DOHH2 (cell line): ENCODE data around the gene GANAB.
"Not testable (repeated sequence)": the region's sequence is repeated elsewhere in the genome, so short reads cannot be mapped to it uniquely, and the experiment has no call there.

Source experiments
- EZH2phosphoT487 ChIP-seq: fragments of 200-600 bp; sonication (generic); IDR thresholded peaks from 2 replicates; pipeline ENCODE4 v1.6.1; 2017; ENCODE audit warnings: borderline replicate concordance, mild to moderate bottlenecking, antibody characterized with exemption, low read length, moderate library complexity, mixed read lengths
- TF ChIP-seq, protein P1 (sequence below): fragments of 200-600 bp; sonication (generic); IDR thresholded peaks from one replicate; pipeline ENCODE4 v1.5.1; 2014; ENCODE audit warnings: antibody characterized with exemption, mild to moderate bottlenecking, low read depth, low read length; ENCODE audit not compliant: poor library complexity, severe bottlenecking

DNA sequence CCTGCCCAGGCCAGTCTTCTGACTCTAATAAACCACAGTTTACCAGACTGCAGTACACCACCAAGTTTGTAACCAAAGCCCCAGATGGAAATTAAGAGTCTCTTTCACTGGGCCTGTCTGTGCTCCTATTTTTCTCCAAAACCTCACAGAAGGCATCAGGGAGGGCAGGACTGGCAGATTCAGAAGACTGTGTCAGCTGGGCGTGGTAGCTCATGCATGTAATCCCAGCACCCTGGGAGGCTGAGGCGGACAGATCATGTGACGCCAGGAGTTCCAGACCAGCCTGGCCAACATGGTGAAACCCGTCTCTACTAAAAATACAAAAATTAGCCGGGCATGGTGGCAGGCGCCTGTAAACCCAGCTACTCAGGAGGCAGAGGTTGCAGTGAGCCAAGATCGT is 61.1 kb downstream of the GANAB start:
- not testable (repeated sequence) for TF ChIP-seq EZH2phosphoT487
- TF ChIP-seq, protein P1, sequence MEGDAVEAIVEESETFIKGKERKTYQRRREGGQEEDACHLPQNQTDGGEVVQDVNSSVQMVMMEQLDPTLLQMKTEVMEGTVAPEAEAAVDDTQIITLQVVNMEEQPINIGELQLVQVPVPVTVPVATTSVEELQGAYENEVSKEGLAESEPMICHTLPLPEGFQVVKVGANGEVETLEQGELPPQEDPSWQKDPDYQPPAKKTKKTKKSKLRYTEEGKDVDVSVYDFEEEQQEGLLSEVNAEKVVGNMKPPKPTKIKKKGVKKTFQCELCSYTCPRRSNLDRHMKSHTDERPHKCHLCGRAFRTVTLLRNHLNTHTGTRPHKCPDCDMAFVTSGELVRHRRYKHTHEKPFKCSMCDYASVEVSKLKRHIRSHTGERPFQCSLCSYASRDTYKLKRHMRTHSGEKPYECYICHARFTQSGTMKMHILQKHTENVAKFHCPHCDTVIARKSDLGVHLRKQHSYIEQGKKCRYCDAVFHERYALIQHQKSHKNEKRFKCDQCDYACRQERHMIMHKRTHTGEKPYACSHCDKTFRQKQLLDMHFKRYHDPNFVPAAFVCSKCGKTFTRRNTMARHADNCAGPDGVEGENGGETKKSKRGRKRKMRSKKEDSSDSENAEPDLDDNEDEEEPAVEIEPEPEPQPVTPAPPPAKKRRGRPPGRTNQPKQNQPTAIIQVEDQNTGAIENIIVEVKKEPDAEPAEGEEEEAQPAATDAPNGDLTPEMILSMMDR = not testable (repeated sequence)
